NCI-H774 (cell line): ENCODE results near the gene NTSR2.

Source experiments
- DNase-seq: peaks from one replicate; lab custom pipeline; 2025; lab: John Stamatoyannopoulos, UW

NTSR2 gene

DNA sequence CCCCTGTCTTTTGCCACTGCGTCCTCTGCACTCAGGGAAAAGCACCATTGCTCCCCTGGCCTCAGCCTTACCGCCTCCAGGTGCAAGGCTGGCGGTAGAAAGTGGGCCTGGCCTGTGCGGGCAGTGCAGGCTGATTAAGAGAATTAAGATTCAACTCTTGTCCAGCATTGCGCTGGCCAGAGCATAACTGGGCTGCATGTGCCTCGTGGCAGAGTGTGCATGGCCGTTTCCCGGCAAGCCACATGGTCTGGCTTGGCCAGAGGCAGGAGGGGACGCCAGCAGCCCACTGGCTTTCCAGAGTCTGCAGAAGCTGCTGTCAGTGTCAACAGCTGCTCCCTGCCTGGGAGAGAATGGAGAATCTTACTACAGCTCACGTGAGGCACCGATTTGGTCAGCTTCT is 12.3 kb downstream of the NTSR2 start:
- DNase-seq, result no peak

DNA sequence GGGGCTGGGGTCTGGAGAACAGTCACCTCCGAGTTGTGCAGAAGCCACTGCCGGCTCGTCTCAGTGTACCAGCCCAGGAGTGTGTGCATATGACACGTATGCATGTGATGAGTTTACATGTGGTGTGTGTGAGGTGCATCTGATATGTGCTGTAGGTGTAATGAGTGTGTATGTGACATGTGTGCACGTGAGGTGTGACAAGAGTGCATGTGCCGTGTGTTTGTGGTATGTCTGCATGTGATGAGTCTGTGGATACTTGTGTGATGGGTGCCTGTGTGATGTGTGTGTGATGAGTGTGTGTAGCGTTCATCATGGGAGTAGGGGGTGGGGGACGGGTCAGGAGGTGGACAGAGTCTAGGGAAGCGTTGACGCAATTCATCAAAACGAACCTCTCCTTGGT is 12.8 kb downstream of the NTSR2 start:
- DNase-seq, result no peak

- DNase-seq, result no peak
Observed at GRCh38 chr2:11656671-11657101, 13.3 kb downstream of the NTSR2 start.

DNA sequence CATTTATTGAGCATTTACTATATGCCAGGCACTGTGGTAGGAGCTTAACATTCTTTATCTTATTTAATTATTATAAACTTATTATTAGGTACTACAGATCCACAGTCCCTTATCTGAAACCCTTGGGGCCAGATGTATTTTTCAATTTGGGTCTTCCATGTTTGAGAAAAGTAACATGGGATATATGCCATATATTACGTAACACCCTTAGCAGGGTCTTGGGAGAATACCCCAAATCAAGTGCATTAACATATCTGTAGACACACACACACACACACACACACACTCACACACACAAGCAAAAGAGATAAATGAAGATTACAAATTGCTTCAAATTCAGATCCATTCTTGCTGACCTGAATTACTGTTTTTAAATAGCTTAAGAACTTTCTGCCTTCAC is 13.7 kb downstream of the NTSR2 start:
- DNase-seq, result no peak

DNA sequence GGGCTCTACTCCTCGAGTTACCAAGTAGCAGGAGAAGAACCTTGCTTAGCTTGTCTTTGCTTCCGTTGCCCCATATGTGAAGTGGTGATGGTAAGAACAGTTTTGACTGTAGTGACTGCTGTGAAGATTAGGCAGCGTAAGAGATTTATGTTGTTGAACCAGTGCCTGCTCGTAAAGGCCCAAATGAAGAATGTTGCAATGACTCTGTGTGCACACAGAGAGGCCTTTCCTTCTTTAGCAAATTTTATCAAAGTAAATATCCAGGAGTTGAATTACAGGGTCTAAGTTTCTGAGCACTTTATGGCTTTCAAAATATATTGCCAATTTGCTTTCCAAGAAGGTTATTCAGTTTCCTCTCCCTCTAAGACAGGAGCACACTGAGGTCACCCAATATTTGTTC is 14.5 kb downstream of the NTSR2 start:
- no peak for DNase-seq

DNA sequence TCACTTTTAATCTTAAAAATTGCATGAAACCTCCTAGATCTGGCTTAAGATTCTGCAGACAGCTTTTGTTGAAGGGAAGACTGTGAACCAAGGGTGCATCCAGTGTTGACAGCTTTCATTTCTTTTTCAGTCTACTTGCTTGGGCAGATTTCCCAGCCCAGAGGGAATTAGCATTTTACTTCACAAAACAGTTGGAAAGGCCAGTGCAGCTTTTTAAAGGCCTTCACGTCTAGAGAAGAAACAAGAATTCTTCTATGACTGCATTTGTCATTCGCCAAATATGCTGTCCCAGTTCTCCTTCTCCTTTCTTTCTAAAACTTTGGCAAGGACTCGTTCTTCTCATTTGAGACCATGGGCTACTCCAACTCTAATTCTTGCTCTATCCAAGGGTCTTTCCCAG is 17.4 kb downstream of the NTSR2 start:
- no peak for DNase-seq

DNA sequence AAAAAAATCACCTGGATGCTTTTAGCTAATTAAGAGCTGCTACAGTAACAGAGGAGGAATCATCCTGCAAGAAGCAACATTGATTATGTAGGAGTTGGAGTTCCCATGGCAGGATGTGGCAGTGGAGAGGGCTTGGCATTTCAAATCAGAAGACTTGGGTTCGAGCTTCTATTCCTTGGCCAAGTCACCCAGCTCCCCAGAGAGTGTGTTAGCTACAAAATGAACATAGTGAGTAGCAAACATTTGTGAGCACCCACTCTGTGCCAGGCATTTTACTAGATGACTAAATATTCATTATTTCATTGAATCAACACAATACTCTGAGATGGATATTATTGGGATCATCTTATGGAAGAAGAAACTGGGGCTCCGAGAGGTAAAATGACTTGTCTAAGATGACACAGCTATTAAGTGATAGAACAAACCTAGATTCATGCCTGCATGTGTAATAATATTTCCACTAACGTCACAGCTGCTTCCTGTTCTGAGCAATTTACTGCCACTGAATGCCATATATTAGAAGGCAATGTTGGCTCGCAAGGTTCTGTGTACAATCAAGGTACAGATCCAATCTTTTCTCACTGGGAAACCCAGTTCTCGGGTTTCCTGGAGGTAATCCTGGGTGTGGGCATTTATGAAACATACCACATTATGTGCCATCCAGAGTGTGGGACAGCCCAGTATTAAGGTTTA is 18.0 kb downstream of the NTSR2 start:
- DNase-seq, result no peak

DNA sequence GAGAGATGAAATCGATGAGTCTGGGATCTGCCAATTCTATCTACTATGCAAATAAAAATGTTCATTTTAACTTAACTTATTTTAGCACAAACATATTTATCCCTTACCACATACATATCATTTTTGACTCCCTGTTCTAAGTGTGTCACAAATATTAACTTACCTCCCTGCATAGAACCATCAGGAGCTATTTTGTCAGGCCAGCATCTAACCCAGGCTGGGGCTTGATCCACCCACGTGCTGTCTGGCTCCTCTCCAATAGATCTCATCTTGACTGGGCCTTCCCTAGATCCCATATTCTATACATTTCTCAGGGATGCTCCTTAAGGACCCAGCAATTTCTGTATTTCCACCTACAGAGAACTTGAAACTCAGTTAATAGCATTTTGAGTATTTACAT is 20.9 kb downstream of the NTSR2 start:
- DNase-seq, result no peak

DNA sequence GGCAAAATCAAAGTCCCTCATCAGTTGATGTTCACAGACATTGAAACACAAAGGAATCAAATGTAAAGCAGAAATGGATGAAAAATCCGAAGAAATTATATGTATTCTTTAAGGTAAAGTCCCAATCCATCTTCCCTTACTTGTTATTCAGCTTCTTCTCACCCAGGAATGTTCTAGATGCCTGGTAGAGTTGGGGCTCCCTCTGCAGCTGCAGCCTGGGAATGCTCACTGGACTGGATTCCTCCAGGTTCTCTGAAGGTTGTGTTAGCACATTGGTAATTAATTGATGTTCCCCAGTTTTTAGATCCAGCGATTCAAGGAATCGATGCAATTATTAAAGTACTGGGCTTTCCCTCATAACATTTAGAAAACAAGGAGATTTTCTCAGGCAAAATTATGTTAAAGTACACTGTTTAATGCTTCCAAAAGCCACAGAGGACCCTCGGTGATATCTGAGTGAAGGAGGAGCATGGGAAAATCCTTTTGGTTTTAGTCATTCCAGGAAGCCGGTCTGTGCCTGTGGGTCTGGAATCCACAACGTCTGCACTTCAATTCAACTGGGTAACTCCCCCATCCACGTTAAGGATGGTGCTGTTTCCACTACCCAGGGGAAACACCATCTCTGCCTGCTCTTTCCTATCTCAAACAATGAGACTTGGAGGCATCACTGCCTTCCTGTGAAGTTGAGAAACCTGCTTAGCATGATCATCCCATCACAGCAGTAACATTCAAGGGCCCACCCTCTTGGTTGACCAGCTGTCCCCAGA is 22.0 kb downstream of the NTSR2 start:
- no peak for DNase-seq

GRCh38 chr2:11646530-11646929 is 23.5 kb downstream of the NTSR2 start:
- no peak for DNase-seq

- no peak for DNase-seq
Observed at GRCh38 chr2:11644293-11644692, 25.7 kb downstream of the NTSR2 start.

GRCh38 chr2:11642972-11643371 is 27.0 kb downstream of the NTSR2 start:
- DNase-seq, result no peak

- DNase-seq, result no peak
Observed at GRCh38 chr2:11640132-11640531, 29.9 kb downstream of the NTSR2 start.

DNA sequence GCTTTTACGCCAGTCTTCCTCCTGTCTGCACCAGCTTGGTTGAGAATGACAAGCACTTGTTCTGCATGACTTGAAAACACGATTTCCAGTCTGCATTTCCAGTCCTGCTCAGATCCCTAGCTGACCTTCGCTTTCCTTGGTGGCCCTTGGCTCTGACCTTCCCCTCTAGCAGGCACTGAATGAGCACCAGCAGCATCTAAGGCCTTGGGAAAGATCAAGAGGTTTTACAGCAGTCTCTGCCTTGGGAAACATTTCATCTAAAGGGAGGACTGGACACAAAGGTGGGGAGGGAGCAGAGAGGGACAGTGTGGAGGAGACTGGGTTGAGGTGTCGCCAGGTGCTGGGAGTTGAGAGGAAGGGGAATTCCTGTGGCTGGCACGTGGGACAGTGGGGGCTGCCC is 30.5 kb downstream of the NTSR2 start:
- no peak for DNase-seq

DNA sequence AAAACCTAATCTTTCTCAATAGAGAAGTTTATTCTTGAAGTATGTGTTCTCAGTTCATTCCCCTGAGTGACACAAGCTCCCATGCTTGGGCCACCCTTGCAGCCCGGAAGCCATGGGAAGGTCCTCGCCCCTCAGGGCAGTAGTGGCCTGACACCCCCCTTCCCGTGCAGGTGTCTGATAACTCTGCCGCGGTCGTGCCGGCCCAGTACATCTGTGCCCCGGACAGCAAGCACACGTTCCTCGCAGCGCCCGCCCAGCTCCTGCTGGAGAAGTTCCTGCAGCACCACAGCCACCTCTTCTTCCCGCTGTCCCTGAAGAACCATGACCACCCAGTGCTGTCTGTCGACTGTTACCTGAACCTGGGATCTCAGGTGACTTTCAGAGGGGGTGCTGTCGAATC is 32.4 kb downstream of the NTSR2 start:
- DNase-seq, result no peak

DNA sequence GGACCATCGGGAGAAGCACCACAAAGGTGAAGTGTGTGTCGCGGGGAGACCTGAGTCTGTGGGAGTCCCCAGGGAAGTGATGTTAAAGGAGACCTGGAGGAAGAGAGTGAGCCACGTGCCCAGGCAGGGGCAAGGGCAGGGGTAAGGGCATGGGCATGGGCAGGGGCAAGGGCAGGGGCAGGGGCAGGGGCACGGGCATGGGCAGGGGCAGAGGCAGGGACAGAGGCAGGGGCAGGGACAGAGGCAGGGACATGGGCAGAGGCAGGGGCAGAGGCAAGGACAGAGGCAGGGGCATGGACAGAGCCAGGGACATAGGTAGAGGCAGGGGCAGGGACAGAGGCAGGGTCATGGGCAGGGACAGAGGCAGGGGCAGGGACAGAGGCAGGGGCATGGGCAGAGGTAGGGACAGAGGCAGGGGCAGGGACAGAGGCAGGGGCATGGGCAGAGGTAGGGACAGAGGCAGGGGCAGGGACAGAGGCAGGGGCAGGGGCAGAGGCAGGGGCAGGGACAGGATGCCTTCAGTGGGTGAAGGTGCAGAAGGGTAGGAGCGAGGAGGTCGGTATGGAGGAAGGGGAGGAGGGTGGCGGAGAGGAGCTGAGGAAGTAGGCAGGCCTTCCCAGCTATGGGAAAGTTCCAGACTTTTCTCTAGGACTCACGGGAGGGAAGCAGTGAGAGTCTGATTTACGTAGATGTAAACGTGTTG is 33.3 kb downstream of the NTSR2 start:
- no peak for DNase-seq

- no peak for DNase-seq
Observed at GRCh38 chr2:11635141-11635540, 34.9 kb downstream of the NTSR2 start.

GRCh38 chr2:11634584-11634983 is 35.4 kb downstream of the NTSR2 start:
- DNase-seq, result no peak

GRCh38 chr2:11633923-11634478 is 36.0 kb downstream of the NTSR2 start:
- no peak for DNase-seq

- DNase-seq, result no peak
Observed at GRCh38 chr2:11631462-11631861, 38.5 kb downstream of the NTSR2 start.

- no peak for DNase-seq
Observed at GRCh38 chr2:11630855-11631254, 39.1 kb downstream of the NTSR2 start.

DNA sequence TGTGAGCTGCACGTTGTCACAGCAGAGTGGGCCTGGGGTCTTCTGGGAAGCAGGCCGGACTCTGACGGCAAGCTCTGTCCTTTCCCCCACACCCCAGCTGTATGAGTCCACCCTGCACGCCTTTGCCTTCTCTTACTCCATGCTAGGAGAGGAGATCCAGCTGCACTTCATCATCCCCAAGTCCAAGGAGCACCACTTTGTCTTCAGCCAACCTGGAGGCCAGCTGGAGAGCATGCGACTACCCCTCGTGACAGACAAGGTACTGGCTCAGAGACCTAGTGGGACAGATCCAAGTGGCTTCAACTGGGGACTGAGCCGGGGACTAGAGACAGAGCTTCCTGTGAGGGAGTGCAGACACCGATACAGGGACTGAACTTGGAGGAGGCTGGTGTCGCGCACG is 40.1 kb downstream of the NTSR2 start:
- no peak for DNase-seq

GRCh38 chr2:11629215-11629614 is 40.8 kb downstream of the NTSR2 start:
- DNase-seq, result no peak
